HG03469 (cell line): ENCODE results near the gene EIF5A2.
"Not testable (repeated sequence)": the region's sequence is repeated elsewhere in the genome, so short reads cannot be mapped to it uniquely, and the experiment has no call there.

Experiments
- ATAC-seq: cut with Tn5 transposase; IDR thresholded peaks from one replicate; pipeline ENCODE4 v1.9.1; 2021; ENCODE audit warnings: mild to moderate bottlenecking, moderate library complexity, moderate number of reproducible peaks; ENCODE audit not compliant: unreplicated experiment

EIF5A2 gene

DNA sequence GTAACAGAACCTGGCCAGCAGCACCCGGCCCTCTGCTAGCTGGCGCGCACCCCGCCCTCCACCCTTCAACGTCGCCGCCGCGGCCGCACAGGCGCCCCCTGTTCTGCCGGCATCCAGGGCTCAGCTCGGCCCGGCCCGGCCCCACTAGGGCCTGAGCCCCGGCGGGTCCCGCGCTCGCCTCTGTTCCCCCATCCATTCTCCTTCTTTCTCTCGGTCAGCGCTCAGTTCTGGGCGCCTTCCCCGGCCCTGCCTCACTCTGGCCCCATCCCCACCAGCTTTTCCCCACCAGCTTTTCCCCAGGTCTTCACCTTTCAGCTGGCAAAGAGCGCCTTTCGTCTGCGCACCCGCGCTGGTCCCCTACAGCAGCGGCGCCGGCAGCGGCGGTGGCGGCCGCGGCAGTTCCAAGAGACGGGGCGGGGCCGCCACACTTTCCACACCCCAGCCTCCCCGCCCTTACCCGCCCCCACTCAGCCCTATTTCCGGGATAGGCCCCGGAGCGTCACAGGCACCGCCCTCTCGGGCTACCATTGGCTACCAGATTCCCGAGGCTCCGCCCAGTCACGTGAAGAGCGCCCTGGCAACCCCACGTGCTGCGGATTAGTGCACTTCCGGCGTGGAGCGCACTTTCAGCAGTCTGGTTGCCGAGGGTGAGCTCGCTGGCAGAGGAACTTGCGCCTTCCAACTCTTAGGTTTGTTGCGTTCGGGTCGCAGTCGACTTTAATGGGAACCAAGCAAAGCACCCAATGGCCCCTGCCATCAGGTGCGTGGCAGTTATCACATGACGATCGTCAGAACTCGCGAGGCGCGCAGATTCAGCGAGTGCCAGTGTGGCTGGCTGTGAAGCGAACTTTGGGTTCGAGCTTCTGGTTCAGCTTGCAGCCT is at the start of gene EIF5A2:
Gene EIF5A2, minus strand, starts transcription at position 403 of the 882 bp plus-strand sequence. CDS start 831 bp downstream, outside the sequence.
- peak; percentile 63 for ATAC-seq

DNA sequence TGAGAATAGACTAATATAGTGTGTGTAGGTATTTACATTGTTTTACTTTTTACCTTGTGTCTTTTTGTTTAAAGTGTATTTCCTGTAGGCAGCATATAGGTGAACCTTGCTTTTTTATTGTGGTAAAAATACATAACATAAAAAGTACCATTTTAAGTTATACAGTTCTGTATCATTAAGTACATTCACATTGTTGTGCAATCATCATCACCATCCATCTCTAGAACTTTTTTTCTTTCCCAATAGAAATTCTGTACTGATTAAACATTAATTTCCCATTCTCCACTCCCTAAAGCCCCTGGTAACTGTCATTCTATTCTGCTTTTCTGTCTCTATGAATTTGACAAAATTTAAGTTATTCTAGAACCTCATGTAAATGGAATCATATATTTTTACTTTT is 48.2 kb upstream of the EIF5A2 start:
- ATAC-seq, result no peak

DNA sequence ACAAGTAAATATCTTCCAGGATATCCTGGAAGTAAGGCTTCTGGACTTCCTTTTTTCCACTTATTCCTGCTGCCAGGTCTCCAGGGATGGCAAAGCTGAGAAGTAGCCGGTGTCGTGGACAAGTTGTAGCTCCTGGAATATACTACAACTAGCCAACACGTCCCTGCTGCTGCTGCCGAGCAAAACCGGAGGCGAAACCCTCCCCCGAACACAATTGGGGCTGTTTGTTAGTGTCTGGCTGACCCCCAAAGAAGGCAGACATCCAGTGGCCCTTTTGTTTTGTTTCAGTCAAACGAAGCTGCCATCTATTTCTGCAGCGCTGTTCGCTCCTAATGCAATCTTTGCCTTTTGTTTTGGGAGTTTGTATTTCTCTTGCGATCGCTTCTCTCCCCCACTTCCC is 45.3 kb upstream of the EIF5A2 start:
- no peak for ATAC-seq

DNA sequence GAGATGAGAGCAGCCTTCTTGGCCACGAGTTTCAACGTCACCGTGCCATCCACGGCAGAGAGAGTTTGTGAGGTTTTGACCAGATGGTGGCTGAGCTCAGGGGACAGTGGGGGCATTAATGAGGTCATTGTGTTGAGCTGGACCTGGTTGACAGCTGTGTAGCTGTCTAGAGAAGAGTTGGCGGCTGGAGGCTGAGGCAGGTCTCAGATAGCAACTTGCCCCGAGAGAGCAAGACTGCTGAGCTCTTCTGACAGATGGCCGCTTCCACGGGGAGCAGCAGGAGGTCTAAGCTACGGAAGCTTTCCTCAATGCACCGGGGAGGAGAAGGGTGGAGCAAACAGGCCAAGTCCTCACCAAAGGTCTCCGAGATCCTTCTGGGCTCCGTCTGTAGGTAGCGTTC is 44.8 kb upstream of the EIF5A2 start:
- no peak for ATAC-seq

DNA sequence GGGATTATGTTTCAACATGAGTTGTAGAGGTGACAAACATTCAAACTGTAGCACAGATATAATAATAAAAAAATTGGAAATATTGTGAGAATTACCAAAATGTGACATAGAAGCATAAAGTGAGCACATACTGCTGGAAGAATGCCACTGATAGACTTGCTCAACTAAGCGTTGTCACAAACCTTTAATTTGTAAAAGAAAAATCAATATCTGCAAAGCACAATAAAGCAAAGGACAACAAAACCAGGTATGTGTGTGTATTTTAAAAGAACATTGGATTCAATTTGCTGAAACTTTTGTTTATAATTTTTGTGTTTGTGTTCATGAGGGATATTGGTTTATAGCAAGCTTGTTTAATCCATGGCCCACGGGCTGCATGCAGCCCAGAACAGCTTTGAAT is 40.8 kb upstream of the EIF5A2 start:
- ATAC-seq, result no peak

DNA sequence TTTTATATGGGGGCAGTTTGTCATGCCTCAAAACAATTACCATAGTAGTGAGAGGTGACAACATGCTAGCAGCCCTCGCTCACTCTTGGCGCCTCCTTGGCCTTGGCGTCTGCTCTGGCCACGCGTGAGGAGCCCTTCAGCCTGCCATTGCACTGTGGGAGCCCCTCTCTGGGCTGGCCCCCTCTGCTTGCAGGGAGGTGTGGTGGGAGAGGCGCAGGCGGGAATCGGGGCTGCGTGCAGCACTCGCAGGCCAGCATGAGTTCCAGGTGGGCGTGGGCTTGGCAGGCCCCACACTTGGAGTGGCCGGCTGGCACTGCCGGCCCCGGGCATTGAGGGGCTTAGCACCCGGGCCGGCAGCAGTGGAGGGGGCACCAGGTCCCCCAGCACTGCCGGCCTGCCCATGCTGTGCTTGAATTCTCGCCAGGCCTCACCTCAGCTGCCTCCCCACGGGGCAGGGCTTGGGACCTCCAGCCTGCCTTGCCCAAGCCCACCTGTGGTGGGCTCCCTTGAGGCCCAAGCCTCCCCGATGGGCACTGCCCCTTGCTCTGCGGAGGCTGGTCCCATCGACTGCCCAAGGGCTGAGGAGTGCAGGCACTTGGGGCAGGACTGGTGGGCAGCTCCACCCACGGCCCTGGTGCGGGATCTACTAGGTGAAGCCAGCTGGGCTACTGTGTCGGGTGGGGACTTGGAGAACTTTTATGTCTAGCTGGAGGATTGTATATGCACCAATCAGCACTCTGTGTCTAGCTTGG is 38.8 kb upstream of the EIF5A2 start:
- no peak for ATAC-seq

DNA sequence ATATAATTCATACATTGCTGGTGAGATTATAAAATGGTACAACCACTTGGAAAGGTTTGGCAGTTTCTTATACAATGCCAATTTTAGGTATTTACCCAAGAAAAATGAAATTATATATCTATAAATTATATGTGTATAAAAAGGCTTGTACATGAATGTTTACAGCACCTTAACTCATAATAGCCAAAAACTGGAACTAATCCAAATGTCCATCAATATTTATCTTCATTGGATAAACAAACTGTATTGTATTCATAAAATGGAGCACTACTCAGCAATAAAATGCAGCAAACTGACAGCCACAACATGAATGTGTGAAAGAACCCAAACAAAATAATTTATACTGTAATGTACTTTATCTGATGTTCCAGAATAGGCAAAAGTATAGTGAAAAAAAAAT is 33.6 kb upstream of the EIF5A2 start:
- ATAC-seq, result no peak

DNA sequence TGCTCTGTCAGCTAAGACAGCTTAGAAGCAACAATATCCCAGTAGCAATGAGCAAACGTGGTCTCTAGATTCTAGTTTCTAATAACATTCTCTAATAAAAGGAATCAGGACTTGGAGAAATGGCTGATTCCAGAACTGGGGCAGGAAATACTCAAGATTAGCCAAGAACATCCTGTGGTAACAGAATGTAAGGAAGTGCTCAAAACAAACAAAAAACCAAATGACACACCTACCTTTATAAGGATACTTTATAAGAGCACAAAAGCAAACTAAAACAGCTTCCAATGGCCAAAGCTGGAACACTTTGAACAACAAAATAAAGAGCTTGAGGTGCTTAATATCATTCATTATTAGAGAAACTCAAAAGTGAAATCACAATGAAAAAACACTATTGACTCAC is 33.1 kb upstream of the EIF5A2 start:
- no peak for ATAC-seq

DNA sequence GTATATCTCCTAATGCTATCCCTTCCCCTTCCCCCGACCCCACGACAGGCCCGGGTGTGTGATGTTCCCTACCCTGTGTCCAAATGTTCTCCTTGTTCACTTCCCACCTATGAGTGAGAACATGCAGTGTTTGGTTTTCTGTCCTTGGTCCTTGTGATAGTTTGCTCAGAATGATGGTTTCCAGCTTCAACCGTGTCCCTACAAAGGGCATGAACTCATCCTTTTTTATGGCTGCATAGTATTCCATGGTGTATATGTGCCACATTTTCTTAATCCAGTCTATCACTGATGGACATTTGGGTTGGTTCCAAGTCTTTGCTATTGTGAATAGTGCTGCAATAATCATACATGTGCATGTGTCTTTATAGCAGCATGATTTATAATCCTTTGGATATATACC is 24.6 kb upstream of the EIF5A2 start:
- ATAC-seq, result not testable (repeated sequence)

DNA sequence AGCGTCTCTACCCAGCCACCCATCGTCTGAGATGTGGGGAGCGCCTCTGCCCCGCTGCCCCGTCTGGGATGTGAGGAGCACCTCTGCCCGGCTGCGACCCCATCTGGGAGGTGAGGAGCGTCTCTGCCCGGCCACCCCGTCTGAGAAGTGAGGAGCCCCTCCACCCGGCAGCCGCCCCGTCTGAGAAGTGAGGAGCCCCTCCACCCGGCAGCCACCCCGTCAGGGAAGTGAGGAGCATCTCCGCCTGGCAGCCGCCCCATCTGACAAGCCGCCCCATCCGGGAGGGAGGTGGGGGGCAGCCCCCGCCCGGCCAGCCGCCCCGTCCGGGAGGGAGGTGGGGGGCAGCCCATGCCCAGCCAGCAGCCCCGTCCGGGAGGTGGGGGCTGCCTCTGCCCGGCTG is 15.1 kb upstream of the EIF5A2 start:
- ATAC-seq, result not testable (repeated sequence)

DNA sequence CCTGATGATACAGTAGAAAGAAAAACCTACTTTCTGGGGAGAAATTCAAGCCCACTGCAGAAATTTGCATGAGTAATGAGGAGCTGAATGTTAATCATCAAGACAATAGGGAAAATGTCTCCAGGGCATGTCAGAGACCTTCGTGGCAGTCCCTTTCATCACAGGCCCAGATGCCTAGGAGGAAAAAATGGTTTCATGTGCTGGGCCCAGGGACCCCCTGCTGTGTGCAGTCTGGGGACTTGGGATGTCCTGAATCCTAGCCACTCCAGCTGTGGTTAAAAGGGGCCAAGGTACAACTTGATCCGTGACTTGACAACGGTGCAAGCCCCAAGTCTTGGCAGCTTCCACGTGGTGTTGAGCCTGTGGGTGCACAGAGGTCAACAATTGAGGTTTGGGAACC is 10.3 kb upstream of the EIF5A2 start:
- no peak for ATAC-seq

DNA sequence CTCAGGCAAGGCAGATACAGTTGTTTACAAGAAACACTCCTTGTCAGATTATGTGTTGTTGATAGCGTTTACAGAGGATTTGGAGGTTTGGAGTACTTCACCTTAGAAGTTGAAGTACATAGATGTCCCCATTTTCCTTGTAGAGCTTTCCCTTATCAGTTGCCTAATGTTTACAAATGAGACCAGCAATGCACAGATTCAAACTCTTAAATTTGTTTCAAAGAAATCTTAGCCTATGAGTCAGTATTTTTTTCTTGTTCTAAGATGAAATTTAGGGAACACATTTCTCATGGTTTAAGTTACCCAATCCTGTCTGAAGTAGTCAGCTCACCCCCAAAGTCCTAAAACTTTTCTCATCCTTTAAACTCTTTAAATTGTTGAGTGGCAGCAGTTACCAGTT is 6.3 kb upstream of the EIF5A2 start:
- no peak for ATAC-seq

DNA sequence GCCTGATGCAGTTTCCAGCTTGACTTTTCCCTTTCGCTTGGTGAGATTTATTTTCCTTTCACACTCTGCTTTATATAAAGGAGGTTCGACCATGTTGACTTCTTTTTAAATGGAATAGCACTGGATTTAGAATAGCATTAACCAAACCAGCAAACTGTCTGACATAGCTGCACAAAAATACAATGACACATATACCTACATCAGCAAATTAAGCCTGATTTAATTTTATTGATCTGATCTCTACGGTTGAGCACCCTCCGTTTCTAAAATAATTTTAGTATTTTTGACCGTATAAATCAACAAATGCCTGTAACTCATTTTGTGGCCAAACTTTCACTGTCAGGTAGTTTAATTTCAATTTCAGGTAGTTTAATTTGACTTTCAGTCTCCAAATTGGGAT is 5.8 kb upstream of the EIF5A2 start:
- ATAC-seq, result no peak

DNA sequence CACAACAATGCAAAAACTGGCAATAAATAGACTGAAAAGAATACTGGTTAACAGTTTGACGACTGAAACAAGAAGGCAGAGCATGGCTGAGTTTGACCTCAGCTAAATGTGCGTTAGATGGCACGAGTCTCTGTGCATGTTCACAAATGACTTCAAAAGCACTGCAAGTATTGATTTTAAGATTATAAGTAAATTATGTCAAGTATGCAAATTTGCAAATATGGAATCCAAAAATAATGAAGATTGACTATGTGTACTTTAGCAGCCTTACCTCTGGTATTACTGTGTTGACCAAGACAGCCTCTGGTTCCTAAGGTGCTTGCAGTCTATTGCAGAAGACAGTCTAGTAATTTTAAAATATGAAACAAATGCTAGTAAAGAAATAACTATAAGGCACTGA is 2.6 kb upstream of the EIF5A2 start:
- no peak for ATAC-seq

DNA sequence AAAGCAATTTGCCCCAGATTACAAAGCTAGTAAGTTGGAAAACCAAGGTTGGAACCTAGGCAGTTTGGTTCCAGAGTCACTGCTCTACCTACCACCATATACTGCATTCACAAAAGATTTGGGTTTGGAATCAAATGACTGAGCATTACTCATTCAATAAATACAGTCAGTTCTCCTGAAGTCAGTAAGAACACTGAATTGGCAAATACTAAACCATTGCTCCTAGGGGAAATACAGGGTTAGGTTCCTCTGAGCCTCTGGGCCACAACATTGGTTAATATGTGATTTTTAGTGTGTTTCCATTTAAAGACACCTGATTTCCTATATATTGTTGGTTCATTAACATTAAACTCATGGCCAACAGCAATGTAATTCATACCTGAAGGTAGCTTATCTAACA is 2.1 kb upstream of the EIF5A2 start:
- ATAC-seq, result no peak

DNA sequence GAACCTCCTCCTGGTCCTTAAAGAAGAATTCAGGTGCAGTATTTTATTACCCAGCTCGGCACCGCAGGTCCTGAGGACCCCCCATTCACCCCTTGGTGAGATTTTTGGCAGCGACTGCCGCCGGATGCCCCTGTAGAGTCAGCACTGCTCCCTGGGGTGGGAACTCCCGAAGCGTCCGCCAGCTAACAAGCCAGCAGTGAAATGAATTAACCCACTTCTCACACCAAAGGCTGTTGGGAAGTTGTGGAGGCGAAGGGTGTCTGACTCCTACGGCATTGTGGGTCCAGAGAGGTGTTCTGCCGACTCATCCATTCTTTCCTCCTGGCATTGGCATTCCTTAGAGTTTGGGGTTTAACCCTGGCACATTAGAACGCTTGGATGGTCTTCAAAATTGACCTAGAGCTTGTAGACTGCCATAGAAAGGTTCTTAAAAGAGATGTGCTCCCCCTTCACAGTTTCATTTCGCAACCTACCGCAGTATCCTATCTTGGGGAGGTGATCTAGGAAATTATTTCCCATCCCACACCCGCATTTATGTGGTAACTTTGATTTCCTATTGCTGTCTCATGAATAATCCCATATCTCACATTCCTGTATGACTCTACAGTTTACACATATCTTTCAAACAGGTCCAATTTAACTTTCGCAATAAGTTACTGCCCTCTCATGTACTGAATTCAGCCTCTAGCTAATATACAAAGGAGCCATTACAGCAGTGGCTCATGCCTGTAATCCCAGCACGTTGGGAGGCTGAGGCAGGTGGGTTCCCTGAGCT is 879 bp upstream of the EIF5A2 start:
- ATAC-seq, result no peak

DNA sequence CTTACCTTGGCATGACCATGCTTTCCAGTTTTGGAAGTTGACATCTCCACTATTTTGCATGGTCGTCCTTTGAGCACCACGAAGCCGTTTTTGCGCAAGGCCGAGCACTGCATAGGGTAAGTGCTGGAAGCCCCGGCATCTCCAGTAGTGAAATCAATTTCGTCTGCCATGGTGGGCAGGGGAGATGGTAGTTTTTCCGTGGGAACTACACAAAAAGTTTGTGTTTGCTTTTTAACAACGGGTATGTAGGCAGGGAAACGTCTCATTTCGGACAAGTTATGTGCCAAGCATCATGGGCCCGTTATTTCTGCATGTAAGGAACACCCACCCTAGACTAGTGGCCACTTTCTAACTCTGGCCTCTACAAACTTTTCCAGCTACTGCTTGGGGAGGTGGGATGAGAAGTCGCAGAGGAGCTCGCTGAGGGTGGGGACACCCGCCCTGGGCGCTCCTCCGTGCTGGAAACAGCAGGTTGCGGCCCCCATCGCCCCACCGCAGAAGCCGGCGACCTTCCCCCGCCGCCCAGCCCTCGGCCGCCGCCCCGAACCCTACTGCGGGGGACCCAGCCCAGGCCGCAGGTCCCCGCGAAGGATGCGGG is 701 bp downstream of the EIF5A2 start:
- ATAC-seq, result no peak

DNA sequence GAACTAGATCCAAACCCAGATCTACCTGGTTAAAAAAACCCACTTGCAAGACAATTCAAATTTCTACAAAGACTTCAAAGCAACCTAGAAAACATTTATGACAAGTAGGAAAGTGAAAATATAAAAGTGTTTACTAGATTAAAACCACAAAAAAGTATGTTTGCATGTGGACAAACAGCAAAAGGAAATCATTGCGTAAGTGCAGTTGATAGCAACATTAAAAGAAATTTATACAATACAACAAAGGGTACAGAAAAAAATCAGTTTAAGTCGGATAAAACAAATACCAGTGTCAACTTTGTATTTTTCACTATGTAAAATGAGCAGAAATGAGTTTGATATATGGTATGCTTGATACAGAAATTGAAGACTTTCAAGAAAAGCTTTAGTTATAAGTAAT is 2.6 kb downstream of the EIF5A2 start:
- no peak for ATAC-seq

DNA sequence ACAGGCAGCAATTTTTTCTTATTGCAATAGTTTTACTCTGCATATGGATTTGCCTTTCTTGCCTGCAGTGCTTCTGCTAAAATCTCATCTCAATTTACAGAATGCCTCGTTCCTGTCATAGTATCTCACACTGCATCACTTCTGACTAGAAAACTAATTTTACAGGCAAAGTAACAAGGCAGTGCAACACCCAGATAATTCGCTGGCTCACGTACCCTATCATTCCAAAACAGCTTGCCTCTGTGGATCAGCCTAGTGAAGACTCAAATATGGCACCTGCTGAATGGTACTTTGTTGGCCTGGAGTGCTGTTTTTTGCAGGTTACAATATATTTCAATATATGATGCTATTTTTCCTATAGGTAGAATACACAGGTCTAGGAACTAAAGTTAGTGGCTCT is 5.3 kb downstream of the EIF5A2 start:
- no peak for ATAC-seq

DNA sequence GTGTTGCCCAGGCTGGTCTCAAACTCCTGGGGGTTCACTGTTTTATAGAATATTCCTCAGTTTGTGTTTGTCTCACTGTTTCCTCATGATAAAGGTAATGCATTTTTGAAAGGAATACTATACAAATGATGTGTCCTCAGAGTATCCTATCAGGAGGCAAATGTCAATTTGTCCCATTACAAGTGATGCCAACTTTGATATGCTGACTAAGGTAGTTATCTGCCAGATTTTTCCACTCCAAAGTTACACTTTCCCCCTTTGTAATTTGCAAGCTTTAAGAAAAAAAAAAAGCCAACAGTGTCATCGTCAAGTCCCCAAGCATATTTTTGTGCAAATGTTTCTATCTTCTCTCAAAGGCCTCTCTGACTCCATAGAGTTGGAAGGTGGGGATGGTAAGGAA is 9.0 kb downstream of the EIF5A2 start:
- ATAC-seq, result no peak

DNA sequence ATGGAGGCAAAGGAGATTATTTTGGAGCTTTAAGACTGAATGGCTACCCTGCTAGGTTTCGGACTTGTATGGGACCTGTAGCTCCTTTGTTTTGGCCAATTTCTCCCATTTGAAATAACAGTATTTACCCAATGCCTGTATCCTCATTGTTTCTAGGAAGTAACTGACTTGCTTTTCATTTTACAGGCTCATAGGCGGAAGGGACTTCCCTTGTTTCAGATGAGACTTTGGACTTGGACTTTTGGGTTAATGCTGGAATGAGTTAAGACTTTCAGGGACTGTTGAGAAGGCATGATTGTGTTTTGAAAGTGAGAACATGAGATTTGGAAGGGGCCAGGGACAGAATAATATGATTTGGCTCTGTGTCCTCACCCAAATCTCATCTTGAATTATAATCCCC is 10.5 kb downstream of the EIF5A2 start:
- no peak for ATAC-seq
